ENCODE results near the gene SGK1.
"Not testable (repeated sequence)": the region's sequence is repeated elsewhere in the genome, so short reads cannot be mapped to it uniquely, and the experiment has no call there.

Gene SGK1

GRCh38 chr6:134216301-134217010 lies 101.5 kb downstream of the SGK1 start:
- no peak for DNase-seq

GRCh38 chr6:134213410-134213809 lies 104.5 kb downstream of the SGK1 start:
- not testable (repeated sequence) for DNase-seq

- DNase-seq, result no peak
Measured at GRCh38 chr6:134211297-134211696, 106.6 kb downstream of the SGK1 start.

GRCh38 chr6:134207421-134207820 lies 110.5 kb downstream of the SGK1 start:
- no peak for DNase-seq

DNA sequence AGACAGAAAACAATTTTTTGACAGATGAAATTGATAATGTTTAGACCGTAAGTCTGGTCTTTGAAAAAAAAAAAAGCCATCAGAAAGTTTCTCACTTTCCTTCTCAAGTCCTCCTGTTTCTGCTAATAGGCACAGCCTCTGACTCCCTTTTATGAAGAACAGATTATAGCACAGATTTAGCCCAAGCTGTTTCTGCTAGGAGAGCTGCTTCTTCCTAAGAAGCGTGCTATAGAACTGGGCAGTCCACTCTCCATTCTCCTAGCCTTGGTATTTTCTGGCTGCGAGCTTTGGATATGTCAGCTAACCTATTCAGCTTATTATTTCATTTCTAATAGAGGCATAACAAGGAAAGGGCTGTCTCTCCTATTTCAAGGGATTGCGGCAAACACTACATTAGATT lies 112.5 kb downstream of the SGK1 start:
- DNase-seq, result no peak

- DNase-seq, result not testable (repeated sequence)
Measured at GRCh38 chr6:134204759-134205158, 113.2 kb downstream of the SGK1 start.

- no peak for DNase-seq
Measured at GRCh38 chr6:134204031-134204430, 113.9 kb downstream of the SGK1 start.

- no peak for DNase-seq
Measured at GRCh38 chr6:134201716-134202115, 116.2 kb downstream of the SGK1 start.

DNA sequence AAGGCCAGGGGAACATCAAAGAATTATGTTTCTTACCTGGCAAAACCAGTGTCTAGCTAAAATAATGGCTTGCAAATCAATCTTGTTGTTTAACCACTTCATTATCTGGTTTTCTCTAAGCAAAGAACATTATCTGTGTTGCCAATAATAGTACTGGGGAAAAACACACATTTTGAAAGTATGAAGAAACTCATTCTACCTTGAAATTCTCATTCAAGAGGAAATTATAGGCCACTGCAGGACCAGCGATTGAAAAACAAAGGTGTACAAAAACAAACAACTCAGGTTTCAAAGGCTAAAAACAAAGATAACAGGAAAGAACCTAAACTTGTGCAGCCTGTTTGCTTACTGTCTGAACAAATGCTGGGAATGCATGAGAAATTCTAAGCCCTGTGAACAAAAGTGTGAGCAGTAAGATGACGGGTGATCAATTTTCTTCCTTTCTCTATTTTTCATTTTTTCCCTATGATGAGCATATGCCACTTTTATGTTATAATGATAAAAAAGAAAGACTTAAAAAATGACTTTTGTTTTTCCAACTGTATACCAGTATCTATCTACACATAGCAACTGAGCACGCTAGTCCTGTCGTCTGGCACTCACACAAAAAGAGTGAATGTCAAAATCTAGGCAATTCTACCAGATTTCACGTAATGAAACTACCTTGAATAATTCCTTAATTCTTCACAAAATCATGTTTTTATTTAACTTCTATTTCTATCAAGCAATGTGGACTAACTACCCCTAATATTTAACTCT lies 117.9 kb downstream of the SGK1 start:
- no peak for DNase-seq

DNA sequence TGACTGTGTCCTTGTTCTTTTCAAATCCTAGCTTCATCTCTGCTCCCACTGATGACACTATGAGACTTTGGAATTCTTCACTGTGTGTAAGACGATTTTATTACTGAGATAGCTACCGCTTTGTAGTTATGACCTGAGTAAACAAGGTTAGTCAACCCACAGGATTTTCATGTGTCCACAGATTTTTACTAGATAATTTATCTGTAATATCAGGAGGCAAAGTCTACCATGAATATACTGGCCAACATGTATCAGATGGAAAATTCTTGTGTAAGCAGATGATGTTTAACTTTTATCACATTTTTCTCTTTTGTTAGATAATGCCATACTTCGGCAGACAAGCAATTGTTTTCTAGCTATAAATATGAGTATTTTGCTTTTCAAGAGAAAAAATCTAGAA lies 119.8 kb downstream of the SGK1 start:
- DNase-seq, result peak; percentile 88

DNA sequence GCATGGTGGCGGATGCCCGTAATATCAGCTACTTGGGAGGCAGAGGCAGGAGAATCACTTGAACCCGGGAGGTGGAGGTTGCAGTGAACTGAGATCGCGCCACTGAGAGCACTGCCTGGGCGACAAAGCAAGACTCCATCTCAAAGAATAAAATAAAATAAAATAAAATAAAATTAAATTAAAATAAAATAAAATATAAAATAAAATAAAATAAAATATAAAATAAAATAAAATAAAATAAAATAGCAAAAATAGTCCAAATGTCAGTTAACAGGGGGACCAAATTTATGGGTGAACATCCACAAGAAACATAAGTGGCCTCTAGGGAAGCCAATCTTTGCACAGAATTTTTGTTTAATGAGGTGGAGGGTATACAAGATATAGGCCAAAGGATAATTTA lies 120.2 kb downstream of the SGK1 start:
- DNase-seq, result not testable (repeated sequence)

- no peak for DNase-seq
Measured at GRCh38 chr6:134196568-134197193, 121.2 kb downstream of the SGK1 start.

DNA sequence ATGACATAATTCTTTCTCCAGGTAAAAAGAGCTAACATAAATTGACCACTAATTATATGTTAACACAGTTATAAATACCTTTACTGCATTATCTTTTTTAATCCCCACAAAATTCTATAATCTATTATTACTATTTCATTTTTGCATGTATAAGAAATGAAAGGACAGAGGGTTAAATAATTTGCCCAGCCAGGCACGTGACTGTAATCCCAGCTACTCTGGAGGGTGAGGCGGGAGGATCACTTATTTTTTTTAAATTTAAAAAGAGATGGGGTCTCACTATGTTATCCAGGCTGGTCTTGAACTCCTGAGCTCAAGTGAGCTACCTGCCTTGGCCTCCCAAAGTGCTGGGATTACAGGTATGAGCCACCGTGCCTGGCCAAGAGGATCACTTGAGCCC lies 121.9 kb downstream of the SGK1 start:
- no peak for DNase-seq

GRCh38 chr6:134195164-134195906 lies 122.6 kb downstream of the SGK1 start:
- no peak for DNase-seq

- no peak for DNase-seq
Measured at GRCh38 chr6:134193536-134194498, 124.1 kb downstream of the SGK1 start.

DNA sequence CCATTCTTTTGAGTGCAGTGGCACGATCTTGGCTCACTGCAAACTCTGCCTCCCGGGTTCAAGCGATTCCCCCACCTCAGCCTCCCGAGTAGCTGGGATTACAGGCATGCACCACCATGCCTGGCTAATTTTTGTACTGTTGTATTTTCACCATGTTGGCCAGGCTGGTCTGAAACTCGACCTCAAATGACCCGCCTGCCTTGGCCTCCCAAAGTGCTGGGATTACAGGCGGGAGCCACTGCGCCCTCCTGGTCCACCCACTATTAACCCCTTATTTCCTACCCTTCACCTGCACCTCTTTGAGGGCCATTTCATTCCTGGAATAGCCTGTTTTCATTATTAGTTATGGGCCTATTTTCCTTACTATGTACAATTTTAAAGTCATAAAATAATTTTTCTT lies 125.3 kb downstream of the SGK1 start:
- DNase-seq, result not testable (repeated sequence)

GRCh38 chr6:134190883-134191282 lies 127.0 kb downstream of the SGK1 start:
- no peak for DNase-seq

GRCh38 chr6:134187751-134188150 lies 130.2 kb downstream of the SGK1 start:
- DNase-seq, result no peak

GRCh38 chr6:134187154-134187553 lies 130.8 kb downstream of the SGK1 start:
- DNase-seq, result no peak

- DNase-seq, result no peak
Measured at GRCh38 chr6:134186355-134186754, 131.6 kb downstream of the SGK1 start.

DNA sequence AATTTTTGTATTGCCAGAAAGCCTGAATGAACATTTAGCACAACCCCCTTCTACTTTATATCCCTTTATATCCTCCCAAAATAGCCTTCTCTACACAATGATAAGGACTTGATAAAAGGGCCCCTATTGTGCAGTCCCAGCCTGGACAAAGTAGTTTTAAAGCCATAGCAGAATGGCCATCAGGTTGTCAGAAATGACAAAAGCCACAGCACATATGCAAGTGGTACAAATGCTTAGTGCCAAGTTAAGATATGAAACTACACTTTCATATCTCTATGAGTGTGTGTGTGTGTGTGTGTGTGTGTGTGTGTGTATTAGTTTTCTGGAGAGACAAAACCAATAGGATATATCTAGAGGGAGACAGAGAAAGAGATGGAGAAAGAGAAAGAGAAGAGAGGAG lies 132.6 kb downstream of the SGK1 start:
- DNase-seq, result no peak

DNA sequence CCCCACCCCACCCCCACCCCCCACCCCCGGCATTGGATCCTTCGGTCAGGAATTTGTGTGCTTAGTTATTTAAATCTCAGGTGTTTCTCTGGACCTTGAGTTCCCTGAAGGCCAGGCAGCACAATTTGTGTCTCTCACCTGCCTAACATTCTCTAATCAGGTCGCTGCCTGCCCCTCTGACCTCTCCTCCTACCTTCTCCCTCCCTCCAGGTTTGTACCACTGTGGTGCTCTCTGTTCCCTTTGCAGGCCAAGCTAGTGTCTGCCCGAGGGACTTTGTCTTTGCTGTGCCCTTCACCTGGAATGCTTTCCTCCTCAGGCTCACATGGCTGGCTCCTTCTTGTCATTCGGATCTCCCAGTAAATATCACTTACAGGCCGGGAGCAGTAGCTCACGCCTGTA lies 134.1 kb downstream of the SGK1 start:
- DNase-seq, result no peak

Data from NCI-H526 treated with DMSO at 0.1 percent for 48 hours (cell line).